HG03045 (cell line): ENCODE measurements around the gene RAC3.

Source experiments
- ATAC-seq: cut with Tn5 transposase; IDR thresholded peaks from one replicate; pipeline ENCODE4 v1.9.1; 2021; ENCODE audit warnings: mild to moderate bottlenecking, moderate library complexity; ENCODE audit not compliant: unreplicated experiment

The RAC3 gene

DNA sequence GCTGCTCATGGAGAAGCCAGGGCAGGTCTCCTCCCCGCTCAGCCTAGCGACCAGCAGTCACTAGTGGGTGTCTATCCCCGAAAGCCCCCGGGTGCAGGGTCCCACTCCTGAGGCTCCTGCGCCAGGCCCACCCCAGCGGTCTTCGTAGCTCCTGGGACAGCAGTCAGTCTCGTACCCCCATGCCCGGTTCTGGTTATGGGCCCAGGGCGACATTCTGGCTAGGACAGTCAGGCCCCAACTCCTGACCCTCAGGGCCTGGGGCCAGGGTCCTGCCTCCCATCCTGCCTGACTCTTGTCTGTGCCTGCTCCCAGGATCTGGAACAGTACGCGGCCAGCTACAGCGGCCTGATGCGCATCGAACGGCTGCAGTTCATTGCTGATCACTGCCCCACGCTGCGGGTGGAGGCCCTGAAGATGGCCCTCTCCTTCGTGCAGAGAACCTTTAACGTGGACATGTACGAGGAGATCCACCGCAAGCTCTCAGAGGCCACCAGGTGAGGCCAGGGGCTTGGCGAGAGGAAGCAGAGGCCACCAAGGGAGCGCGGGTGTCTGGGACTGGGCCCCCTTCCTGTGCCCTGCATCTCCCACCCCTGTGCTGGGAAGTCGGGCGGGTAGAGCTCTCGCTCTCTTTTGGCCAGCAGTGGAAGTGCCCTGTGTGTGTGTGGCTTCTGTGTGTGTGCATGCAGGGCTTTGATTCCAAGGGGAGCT, 22.2 kb downstream of the RAC3 start:
- ATAC-seq, result no peak

DNA sequence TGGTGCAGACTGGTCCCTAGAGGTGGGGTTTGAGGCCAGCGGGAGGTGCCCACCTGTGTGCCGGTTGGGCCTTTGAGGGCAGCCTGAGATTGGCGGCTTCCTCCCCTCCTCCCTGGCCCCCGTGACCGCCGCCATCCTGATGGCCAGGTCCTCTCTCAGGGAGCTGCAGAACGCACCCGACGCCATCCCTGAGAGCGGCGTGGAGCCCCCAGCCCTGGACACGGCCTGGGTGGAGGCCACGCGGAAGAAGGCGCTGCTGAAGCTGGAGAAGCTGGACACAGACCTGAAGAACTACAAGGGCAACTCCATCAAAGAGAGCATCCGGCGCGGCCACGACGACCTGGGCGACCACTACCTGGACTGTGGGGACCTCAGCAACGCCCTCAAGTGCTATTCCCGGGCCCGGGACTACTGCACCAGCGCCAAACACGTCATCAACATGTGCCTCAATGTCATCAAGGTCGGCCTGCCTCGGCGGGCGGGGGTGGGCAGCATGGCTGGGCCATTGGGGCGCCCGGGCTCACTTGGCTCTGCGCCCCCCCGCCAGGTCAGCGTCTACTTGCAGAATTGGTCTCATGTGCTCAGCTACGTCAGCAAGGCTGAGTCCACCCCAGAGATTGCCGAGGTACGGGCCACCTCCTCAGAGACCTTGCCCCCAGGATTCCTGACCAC, 23.0 kb downstream of the RAC3 start:
- no peak for ATAC-seq

DNA sequence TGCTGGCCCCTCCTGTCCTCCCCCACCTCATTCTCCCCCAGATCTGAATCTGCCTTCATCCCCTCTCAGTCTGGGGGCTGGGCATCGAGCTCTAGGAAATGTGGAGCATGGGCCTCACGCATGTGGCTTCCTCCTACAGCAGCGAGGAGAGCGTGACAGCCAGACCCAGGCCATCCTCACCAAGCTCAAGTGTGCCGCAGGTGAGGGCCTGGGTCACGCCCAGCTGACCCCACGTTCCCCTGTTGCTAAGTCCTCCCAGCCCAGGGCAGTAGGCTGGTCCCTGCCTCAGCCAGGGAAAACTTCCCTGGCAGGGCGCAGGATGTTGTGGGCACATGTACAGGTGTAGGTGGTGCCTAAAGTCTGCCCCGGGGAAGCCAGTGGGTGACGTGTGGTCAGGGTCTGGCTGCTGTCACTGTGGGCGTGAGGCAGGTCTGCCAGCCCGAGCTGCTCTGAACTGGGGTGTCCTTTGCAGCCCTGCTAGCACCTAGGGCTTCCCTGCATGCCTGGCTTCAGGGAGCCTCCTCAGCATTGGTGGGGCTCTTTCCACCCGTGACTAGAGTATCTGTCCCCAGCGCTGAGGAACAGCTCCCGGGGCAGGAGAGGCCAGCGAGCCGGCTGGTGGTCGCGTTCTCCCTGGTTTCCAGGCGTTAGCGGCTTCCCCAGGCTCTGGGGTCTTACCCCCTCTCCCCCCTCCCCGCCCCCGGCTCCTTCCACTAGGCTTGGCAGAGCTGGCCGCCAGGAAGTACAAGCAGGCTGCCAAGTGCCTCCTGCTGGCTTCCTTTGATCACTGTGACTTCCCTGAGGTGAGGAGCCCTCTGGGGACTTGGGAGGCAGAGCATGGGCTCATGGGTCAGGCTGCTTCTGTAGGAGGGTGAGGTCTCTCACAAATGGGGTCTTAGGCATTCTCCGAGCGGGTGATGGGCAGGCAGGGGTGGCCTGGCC, 23.8 kb downstream of the RAC3 start:
- ATAC-seq, result no peak

- ATAC-seq, result no peak
Observed at GRCh38 chr17:82055965-82056728, 24.7 kb downstream of the RAC3 start.

- no peak for ATAC-seq
Observed at GRCh38 chr17:82056729-82057621, 25.5 kb downstream of the RAC3 start.

GRCh38 chr17:82058230-82058854, 26.9 kb downstream of the RAC3 start:
- no peak for ATAC-seq

- no peak for ATAC-seq
Observed at GRCh38 chr17:82058855-82059249, 27.4 kb downstream of the RAC3 start.

DNA sequence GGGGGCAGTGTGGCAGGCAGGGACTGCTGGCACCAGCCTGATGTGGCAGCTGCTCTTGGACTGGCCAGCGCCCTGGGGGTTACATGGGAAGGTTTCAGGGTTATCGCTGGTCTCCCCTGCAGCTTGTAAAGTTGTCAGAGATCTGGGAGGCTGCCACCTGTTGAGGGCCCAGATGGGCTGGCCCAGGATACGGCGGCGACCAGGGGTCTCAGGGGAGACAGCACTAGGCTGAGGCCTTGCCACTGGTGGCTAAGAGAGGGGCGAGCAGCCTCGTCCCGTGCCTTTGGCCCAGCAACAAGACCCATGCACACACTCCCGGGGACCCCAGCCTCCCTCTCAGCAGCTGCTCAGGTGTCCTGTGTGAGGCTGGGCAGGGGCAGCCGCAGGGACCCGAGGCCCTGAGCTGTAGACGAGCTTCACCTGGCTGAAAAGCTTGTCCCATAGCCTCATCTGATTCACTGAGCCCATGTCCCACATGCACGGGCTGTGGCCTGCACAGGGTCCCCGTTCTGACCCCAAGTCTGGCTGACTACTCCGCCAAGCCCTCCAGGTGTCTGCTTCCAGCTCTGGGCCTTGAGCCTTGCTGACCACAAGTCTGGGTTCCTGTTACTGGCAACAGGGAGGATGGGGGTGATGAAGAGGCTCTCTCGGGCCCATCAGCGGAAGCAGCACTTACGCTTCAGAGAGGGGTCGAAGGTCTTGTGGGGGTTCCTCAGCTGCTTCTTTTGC, 28.0 kb downstream of the RAC3 start:
- no peak for ATAC-seq

DNA sequence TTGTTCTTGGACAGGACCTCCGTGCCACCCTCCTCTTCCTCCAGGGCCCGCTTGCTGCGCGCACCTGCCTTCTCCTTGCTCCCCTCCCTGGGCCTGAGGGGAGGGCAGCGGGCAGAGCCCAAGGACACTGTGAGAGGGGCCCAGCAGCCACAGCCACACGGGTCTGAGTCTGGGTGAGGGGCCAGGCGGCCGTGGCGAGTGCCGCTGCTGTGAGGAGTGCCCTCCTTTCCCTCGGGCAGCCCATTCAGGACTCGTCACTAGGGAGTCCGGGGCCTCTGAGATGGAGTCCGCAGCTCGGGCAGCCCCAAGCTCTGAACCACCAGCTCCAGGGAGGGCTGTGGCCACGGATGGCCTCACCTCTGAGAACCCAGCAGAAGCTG, 28.5 kb downstream of the RAC3 start:
- ATAC-seq, result no peak

GRCh38 chr17:82060614-82061013, 29.1 kb downstream of the RAC3 start:
- no peak for ATAC-seq

DNA sequence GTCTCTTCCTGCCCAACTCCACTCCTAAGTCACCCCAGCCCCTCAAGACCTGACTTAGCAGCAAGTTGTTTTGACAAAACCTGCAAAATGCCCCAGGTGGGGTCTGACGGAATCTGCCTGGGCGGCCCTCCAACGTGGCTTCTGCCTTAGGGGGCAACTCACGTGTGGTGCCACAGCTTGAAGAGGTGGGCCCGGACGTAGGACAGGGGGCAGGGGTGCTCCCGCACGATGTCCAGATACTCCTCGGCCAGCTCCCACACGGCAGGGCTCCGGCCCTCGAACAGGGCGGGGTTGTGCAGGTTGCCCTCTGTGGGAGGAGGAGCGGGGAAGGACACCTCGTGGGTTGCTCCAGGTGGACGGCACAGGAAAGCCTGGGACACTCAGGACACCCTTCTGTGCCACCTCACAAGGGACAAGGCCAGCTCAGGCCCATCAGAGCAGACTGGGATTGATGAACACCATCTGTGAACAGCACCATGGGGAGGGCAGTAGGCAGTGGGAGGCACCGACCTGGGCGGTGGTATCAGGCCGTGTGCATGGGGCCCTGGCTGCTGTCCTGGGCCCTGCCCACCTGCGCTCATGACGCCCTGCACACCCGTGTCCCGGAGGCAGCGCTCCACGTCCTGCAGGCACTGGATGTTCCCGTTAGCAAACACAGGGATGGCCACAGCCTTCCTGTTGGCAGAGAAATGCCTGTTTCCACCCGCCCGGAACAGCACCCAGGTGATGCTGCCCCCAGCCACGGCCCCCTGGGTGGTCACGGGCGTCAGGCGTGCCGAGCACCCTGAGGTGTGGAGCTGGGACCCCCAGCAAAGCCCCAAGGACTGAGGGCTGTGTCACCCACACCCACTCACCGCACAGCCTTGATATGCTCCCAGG, 29.8 kb downstream of the RAC3 start:
- no peak for ATAC-seq

GRCh38 chr17:82062076-82062983, 30.9 kb downstream of the RAC3 start:
- ATAC-seq, result no peak

GRCh38 chr17:82062984-82063368, 31.5 kb downstream of the RAC3 start:
- no peak for ATAC-seq

GRCh38 chr17:82063424-82064415, 32.2 kb downstream of the RAC3 start:
- ATAC-seq, result no peak

DNA sequence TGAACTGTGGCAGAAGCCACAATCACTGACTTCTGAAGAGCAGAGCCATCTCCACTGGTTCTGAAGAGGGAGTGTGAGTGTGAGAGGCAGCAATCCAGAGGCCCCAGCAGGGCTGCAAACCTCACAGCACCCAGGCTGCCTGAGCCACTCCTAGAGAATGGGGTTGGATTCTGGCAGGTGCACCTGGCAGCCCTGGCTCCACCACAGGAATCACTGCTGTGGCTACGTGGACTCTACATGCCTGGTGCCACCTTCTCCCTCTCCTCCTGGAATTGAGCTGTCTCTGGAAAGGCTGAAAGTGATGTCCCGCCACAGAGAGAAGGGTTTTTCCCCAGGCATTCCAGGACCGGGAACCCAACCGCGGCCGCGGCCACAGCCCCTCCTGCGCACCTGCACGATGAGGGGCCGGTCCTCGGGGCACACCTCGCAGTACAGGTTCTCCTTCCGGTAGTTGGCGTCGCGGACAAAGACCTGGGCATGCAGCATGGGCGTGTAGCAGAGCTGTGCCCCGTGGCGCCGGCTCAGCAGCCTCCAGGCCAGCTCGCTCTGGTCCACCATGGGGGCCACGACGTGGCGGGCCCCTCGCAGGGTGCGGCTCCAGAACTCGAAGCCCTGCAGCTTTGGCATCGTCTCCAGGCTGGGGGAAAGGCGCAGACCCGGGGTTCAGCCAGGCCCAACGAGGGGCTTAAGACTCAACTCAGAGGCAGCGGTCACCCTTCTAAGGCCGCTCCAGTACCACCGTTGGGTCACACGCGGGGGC, 33.1 kb downstream of the RAC3 start:
- no peak for ATAC-seq
